GM21515 (cell line): ENCODE data around the gene DVL3.
"Not testable (repeated sequence)": the region's sequence is repeated elsewhere in the genome, so short reads cannot be mapped to it uniquely, and the experiment has no call there.

Experiments
- ATAC-seq: cut with Tn5 transposase; IDR thresholded peaks from one replicate; pipeline ENCODE4 v1.9.1; 2021; ENCODE audit not compliant: unreplicated experiment

The DVL3 gene

DNA sequence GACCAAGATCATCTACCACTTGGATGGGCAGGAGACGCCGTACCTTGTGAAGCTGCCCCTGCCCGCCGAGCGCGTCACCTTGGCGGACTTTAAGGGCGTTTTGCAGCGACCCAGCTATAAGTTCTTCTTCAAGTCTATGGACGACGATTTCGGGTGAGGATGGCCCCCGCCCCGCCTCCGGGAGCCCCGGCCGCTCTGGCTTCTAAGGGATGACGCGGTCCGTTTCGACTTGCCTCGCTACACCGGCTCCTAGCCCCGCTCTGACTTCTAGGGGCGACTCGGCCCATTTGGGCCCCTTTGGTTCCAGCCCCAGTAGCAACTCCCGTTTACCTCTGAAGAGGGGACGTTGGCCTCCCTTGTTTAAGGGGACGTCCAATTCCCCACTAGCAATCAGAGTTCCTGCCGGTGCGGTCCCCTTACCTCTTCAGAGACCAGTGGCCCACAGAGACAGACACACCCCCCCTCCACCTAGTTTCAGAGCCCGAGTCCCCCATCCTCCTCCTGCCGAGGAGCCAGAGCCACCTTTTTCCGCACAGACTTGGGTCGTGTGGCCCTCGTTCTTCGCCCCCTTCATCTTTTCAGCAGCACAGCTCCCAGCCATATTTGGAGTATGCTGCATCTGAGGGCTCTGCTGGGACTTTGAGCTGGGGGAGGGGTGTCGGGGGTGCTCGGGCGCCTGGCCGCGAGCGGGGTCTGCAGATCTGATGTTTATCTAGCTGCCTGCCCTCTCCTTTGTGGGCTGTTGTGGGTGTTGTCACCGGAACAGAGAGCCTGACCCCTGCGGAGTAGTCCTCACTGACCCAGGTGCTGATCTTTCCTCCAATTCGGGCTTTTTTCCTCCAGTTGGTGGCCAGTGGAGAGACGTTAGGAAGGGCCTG is 706 bp downstream of the DVL3 start:
- ATAC-seq, result peak; percentile 18

DNA sequence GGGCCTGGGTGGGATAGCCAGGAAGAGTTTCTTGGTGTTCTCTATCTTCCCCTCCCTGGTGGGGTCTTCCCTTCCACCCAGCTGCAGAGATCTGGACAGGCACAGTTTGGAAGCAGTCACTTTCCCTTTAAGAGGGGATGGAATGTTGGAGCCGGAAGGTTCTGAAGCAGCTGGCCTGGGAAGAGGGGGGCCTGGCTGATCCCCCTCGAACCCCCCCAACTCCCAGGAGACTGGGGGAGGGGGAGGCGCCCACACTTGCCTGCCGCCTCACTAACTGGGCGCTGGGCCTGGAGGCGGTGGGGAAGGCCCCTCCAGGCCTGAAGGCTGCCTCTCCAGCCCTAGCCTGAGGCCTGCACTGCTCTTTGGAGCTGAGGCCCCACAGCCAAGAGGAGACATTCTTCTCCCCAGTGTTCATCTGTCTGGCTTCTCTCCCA is 1.4 kb downstream of the DVL3 start:
- no peak for ATAC-seq

DNA sequence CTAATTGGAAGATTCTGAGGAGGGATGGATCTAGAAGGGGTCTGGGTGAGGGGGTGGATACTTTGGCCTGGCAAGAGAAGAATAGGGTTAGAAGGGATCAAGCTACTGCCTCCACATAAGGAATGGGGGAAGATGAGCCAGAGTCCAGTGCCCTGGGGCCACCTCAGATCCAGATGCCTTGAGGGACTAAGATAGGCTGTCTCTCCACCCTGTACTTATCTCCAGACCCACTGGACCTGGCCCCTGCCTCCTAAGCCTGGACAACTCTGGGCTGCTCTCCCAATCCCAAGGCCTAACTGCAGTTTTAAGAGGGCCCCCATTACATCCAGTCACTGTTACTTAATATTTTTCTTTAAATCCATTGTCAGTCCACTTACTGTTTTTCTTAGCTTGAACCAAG is 2.0 kb downstream of the DVL3 start:
- ATAC-seq, result no peak

DNA sequence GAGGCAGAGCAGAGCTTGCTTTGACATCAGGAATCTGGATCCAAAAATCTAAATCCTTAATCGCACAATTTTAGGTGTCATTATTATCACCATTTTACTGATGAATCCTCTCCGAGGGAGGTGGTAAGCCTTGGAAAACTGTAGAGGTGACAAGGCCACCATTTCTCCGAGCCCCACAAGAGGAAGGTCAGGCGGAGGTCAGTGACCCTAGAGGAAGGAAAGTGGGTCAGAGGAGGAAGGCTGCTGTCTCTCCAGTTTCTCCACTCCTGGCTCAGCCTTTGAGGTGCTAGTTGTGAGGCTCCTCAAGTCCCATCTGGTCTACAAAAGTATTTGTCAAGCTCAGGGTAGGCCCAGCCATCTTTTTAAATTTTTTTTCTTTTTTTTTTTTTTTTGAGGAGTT is 3.2 kb downstream of the DVL3 start:
- ATAC-seq, result no peak

- no peak for ATAC-seq
These were observed 5.3 kb downstream of the DVL3 start for GRCh38 chr3:184160456-184160855.

DNA sequence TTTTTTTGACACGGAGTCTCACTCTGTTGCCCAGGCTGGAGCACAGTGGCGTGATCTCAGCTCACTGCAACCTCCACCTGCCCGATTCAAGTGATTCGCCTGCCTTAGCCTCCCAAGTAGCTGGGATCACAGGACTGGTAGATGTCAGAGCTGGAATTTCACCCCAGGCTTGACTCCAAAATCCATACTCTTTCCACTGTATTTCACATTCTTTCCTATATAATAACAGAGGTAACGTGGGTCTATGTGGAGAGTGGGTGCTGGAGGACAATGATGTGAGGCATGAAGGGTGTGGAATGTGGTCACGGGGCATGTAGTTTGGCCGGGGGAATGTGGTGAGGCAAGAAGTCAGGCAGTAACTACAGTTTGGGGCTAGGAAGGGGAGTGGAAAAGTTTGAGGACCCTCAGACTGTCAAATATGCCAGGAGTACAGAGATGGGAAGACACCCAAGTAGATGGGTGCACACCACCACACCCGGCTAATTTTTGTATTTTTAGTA is 7.4 kb downstream of the DVL3 start:
- not testable (repeated sequence) for ATAC-seq

- ATAC-seq, result no peak
These were observed 9.6 kb downstream of the DVL3 start for GRCh38 chr3:184164648-184165330.

DNA sequence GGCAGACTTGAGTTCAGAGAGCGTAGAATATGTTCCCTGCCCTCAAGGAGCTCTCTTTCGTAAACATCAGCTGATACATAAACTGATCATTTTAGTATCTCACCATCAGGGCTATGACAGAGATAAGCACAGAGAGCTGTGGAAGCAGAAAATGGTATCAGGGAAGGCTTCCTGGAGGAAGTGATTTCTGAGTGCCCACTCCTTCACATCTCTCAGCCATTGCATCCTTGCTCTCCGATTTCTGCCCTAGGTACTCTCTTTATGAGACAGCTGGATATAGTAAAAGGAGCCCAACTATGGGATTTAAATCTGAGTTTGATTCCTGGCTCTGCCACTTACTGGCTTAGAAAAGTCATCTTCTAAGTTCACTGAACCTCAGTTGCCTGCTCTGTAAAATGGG is 10.4 kb downstream of the DVL3 start:
- no peak for ATAC-seq

- ATAC-seq, result no peak
These were observed 11.5 kb downstream of the DVL3 start for GRCh38 chr3:184166671-184167070.

DNA sequence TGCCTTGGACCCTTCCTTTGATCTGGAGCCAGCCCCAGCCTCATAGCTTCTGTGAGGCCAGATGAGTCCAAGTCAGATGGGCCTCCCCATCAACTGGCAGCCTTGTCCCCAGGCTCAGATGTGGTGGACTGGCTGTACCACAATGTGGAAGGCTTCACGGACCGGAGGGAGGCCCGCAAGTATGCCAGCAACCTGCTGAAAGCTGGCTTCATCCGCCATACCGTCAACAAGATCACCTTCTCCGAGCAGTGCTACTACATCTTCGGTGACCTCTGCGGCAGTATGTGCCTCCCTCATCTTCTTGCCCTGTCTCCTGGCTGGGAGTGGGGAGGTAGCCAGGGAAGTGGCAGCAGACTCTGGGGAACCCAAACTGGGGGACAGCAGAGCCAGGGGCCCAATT is 12.6 kb downstream of the DVL3 start:
- ATAC-seq, result no peak

GRCh38 chr3:184168363-184169120 is 13.4 kb downstream of the DVL3 start:
- no peak for ATAC-seq

GRCh38 chr3:184169896-184170875 is 15.0 kb downstream of the DVL3 start:
- ATAC-seq, result no peak

DNA sequence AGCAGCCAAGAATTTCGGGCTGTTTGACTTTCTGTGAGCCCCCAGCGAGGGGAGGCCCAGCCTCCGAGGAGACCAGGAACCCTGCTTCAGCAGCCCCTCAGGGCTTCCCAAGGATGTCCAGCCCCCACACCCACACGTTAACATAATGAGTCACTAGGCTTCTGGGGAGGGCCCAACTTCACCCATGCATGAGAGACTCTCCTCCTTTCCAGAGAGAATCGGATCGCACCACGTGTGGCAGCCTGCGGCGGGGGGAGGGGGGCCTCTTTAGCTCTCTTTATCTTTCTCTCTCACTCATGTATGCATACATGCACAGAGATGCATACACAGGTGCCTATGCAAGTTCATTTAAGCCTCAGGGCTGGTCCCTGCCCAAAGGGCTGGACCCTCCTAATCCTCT is 16.4 kb downstream of the DVL3 start:
- ATAC-seq, result no peak

- ATAC-seq, result no peak
These were observed 17.6 kb downstream of the DVL3 start for GRCh38 chr3:184172681-184173373.

- ATAC-seq, result no peak
These were observed 18.2 kb downstream of the DVL3 start for GRCh38 chr3:184173374-184173722.

GRCh38 chr3:184174284-184174645 is 19.1 kb downstream of the DVL3 start:
- no peak for ATAC-seq

GRCh38 chr3:184174646-184175492 is 19.7 kb downstream of the DVL3 start, which contains the start of gene AP2M1:
Gene AP2M1, plus strand, starts transcription at chr3:184174855. Its CDS starts 2,139 bp downstream, at chr3:184176994.
- peak; percentile 92 for ATAC-seq

- ATAC-seq, result no peak
These were observed 20.3 kb downstream of the DVL3 start for GRCh38 chr3:184175506-184175905.

DNA sequence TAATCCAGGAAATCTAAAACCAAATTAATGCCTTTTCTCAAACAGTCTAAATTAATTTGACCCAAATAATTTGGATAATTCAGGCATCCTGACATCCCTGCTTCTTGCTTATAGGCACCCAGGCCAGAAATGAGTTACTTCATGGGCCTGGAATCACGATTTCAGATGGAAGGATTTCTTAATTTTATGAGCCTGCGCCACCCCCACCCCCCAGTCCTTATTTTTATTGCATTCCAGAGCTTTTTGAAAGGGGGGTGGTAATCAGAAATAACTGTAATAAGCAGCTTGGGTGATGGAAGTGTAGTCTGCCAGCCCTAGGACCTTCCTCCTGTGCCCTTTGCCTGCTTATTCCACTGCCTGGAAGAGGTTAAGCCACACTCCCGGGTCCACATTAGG is 20.8 kb downstream of the DVL3 start:
- ATAC-seq, result no peak
